Left ventricle myocardium inferior (tissue), 1 donor: ENCODE data around the gene INTS14. TPM values are rescaled to one million over a fixed set of nuclear protein-coding genes. Genes with fewer than 3 reads are reported as not detected.

Experiments used
- DNase-seq: peaks from one replicate; pipeline ENCODE4 v3.0.0-alpha.2; 2020
- H3K27ac ChIP-seq: fragments of 200-600 bp; replicated peaks from 2 replicates; pipeline ENCODE4 v1.8.0; 2021
- H3K27me3 ChIP-seq: fragments of 200-600 bp; 2 replicates; pipeline ENCODE4 v1.8.0; 2021; ENCODE audit warnings: low read depth
- H3K36me3 ChIP-seq: fragments of 200-600 bp; 2 replicates; pipeline ENCODE4 v1.8.0; 2021
- H3K4me1 ChIP-seq: fragments of 200-600 bp; 2 replicates; pipeline ENCODE4 v1.8.0; 2021
- H3K4me3 ChIP-seq: fragments of 200-600 bp; 2 replicates; pipeline ENCODE4 v1.8.0; 2021; ENCODE audit warnings: mild to moderate bottlenecking, moderate library complexity
- H3K9me3 ChIP-seq: fragments of 200-600 bp; replicated peaks from 2 replicates; pipeline ENCODE4 v1.8.0; 2021
- intact Hi-C: fragments of 100-400 bp; cut with micrococcal nuclease; formaldehyde crosslinking; loops from one replicate; pipeline ENCODE4 v1.11.0; 2022
- total RNA-seq: library from RNA; stranded (reverse); fragmentation: NEBNext Ultra II Directional; extraction: Animal tissue kit (Norgen Biotek cat#: 25700); gene quantifications from one replicate; pipeline ENCODE4 v1.2.1, GENCODE V29; 2021
- TF ChIP-seq, protein P1 (sequence below): fragments of 200-600 bp; IDR thresholded peaks from 2 replicates; pipeline ENCODE4 v1.8.0; 2021; ENCODE audit warnings: antibody characterized with exemption, mild to moderate bottlenecking, borderline replicate concordance
- donor health status: DM: no; HTN: yes; CAD: no; lungs with severe emphysema.

The INTS14 gene
- total RNA-seq, 1 donor from 2014 or later, result 12.2 TPM

DNA sequence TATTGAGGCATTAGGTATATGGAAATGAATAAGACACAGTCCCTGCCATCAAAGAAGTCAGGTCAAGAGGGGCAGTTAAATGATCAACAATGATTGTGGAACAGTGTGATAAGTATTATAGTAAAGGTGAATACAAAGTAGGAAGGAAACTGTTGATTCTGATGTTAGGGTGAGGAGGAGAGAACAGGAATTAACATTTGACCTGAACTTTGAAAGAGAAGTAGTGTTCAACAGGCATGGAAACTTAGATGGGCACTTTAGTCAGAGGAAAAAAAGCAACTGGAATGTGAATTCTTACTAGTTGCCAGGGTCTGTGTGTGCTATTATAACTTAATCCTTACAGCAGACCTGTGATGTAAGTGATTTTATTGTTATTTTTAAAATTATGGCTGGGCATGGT is 63.1 kb downstream of the INTS14 start:
- H3K27ac ChIP-seq, result no peak overlapping the region
- TF ChIP-seq, protein P1, sequence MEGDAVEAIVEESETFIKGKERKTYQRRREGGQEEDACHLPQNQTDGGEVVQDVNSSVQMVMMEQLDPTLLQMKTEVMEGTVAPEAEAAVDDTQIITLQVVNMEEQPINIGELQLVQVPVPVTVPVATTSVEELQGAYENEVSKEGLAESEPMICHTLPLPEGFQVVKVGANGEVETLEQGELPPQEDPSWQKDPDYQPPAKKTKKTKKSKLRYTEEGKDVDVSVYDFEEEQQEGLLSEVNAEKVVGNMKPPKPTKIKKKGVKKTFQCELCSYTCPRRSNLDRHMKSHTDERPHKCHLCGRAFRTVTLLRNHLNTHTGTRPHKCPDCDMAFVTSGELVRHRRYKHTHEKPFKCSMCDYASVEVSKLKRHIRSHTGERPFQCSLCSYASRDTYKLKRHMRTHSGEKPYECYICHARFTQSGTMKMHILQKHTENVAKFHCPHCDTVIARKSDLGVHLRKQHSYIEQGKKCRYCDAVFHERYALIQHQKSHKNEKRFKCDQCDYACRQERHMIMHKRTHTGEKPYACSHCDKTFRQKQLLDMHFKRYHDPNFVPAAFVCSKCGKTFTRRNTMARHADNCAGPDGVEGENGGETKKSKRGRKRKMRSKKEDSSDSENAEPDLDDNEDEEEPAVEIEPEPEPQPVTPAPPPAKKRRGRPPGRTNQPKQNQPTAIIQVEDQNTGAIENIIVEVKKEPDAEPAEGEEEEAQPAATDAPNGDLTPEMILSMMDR, result no peak
- peaks cover 6% of the 10 kb centered on the region for H3K4me1 ChIP-seq
- DNase-seq, result no peak
- no peaks in the 10 kb centered on the region for H3K9me3 ChIP-seq
- intact Hi-C loops, result no loop called here
- H3K36me3 ChIP-seq, result no peaks in the 10 kb centered on the region
- no peaks in the 10 kb centered on the region for H3K27me3 ChIP-seq
- H3K4me3 ChIP-seq, result no peak overlapping the region

DNA sequence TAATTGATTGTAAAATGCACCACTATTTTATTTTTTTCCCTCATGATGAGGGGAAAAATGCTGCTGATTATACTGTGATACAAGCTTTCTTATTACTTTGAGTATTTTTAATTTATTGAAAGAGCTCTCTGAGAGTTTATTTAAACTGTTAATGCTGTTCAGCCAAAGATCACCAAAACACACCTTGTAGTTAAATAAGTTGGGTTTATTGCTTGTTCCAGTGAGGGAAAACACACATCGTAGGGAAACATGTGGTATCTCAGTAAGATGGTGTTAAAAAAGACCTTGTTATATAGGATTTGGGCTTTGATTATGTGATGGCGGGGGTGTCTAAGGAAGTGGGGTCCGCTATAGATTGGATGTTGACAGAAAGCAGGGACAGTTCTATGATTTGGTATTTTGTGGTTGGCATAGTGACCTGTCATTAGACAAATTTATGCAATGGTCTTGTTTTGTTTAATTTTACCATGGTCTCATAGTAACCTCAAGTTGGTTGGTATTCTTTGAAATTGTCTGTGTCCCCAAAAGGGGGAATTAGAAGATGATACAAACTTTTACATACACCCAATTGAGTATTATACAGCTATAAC is 69.6 kb downstream of the INTS14 start:
- Histone ChIP-seq H3K27me3 (no peaks in the 10 kb centered on the region), H3K4me1 (no peaks in the 10 kb centered on the region), H3K4me3 (no peak overlapping the region), H3K9me3 (no peaks in the 10 kb centered on the region), H3K36me3 (no peaks in the 10 kb centered on the region), H3K27ac (no peak overlapping the region)
- intact Hi-C loops, result no loop called here
- DNase-seq, result no peak
- TF ChIP-seq, protein P1, result no peak

DNA sequence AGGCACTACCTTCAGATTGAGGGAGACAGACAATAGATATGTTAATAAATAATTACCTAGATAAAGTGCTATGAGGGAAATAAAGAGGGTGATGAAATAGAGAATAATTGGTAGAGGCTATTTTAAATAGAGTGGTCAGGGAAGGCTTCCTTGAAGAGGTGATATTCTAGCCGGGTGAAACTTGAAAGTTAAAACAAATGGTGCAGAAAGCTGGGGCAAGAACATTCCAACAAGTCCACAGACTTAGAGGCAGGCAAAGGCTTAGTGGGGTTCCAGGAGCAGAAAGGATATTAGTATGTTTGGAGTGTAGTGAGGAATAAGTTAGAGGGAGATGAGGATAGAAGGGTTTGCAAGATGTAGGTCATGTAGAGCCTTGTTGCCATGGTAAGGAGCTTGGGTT is 70.6 kb downstream of the INTS14 start:
- intact Hi-C loops, result no loop called here
- H3K36me3 ChIP-seq, result no peaks in the 10 kb centered on the region
- DNase-seq, result no peak
- H3K4me1 ChIP-seq, result no peaks in the 10 kb centered on the region
- no peaks in the 10 kb centered on the region for H3K27me3 ChIP-seq
- no peaks in the 10 kb centered on the region for H3K9me3 ChIP-seq
- no peak overlapping the region for H3K27ac ChIP-seq
- TF ChIP-seq, protein P1, result no peak
- H3K4me3 ChIP-seq, result no peak overlapping the region

DNA sequence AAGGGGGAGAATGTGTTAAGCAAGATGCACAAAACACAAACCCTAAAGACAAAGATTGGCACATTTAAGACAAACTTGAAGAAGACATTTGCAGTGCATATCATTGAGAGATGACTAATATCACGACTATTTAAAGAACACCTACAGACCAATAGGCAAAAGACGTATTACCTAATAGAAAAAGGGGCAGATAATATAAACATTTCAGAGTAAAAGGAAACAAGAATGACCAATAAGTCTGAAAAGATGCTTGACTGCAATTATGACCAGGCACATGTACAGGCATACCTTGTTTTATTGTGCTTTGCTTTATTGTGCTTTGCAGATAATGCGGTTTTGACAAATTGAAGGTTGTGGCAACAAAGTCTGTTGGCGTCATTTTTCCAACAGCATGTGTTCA is 75.7 kb downstream of the INTS14 start:
- Histone ChIP-seq H3K36me3 (no peaks in the 10 kb centered on the region), H3K4me1 (peaks cover 28% of the 10 kb centered on the region), H3K4me3 (no peak overlapping the region), H3K27ac (no peak overlapping the region), H3K27me3 (no peaks in the 10 kb centered on the region), H3K9me3 (no peaks in the 10 kb centered on the region)
- TF ChIP-seq, protein P1, result no peak
- DNase-seq, result no peak
- intact Hi-C loops, result no loop called here

DNA sequence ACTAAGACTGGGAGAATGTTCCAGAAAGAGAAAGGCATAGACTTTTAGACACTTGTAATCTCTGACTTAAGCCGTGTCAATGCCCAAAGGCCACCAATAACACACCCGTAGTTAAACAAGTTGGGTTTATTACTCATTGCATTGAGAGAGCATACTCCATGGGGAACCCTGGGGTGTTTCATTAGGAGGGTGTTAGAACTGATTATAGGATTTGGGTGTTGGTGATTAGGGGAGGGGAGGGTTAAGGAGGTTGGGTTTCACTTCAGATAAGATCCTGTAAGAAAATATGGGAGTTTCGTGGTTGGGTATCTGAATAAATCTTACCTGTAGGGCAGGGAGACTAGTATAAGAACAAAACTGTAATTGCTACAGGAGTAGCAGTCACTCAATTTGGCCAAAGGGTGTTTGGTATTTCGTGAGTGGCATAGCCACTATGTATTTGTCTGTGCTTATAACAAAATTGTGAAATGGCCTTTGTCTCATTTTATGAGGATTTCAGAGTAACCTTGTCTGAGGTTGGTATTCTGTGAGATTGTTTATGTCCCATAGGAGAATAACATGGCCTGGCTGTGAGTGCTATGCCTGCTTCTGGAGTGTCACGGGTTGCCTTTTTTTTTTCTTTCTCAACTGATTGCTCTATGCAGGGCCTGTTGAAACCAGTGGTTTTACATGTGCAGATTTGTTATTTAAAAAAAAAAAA is 77.7 kb downstream of the INTS14 start:
- Histone ChIP-seq H3K27ac (no peak overlapping the region), H3K4me1 (peaks cover 35% of the 10 kb centered on the region), H3K4me3 (no peak overlapping the region), H3K27me3 (no peaks in the 10 kb centered on the region), H3K36me3 (no peaks in the 10 kb centered on the region), H3K9me3 (no peaks in the 10 kb centered on the region)
- TF ChIP-seq, protein P1, result no peak
- intact Hi-C loops, result no loop called here
- DNase-seq, result no peak
